IMR-90 (cell line): ENCODE data around the gene TSHZ3. TPM values are rescaled to one million over a fixed set of nuclear protein-coding genes. Genes with fewer than 3 reads are reported as not detected.

Source experiments
- ATAC-seq: fragments of 200-7000 bp; cut with Tn5 transposase; 2 replicates; pipeline ENCODE4 v1.9.1; 2020; ENCODE audit warnings: low read depth, mild to moderate bottlenecking, moderate library complexity
- BruUV-seq: library from RNA; stranded (reverse); fragments of 400-500 nt; replicated peaks from 2 replicates; lab custom pipeline; 2021; lab: Mats Ljungman, UMichigan
- CTCF ChIA-PET: fragments of 300-600 bp; formaldehyde crosslinking; extraction: SDS; loops from one replicate; lab custom pipeline; 2021; ENCODE audit warnings: antibody characterized with exemption; lab: Yijun Ruan, JAX
- POLR2A ChIA-PET: fragments of 300-600 bp; sonication (Branson Sonifier 250); formaldehyde crosslinking; loops from one replicate; lab custom pipeline; 2022; ENCODE audit warnings: antibody characterized with exemption; ENCODE audit not compliant: unreplicated experiment; lab: Charles Lee
- DNase-seq: peaks from one replicate; pipeline ENCODE4 v3.0.0; 2013
- H2AFZ ChIP-seq: replicated peaks from 2 replicates; pipeline ENCODE3; 2013; ENCODE audit warnings: low read length, mild to moderate bottlenecking; ENCODE audit not compliant: poor library complexity
- H2AK5ac ChIP-seq: 2 replicates; pipeline ENCODE4 v1.6.1; 2013; ENCODE audit warnings: low read depth, low read length, inconsistent platforms
- H2AK9ac ChIP-seq: replicated peaks from 2 replicates; pipeline ENCODE3; 2013; ENCODE audit warnings: mild to moderate bottlenecking, low read depth, low read length, moderate library complexity; ENCODE audit not compliant: poor library complexity
- H2BK120ac ChIP-seq: 2 replicates; pipeline ENCODE4 v1.6.1; 2013; ENCODE audit warnings: low read depth, low read length, inconsistent platforms
- H2BK15ac ChIP-seq: 3 replicates; pipeline ENCODE4 v1.6.1; 2013; ENCODE audit warnings: low read depth, low read length, inconsistent platforms
- H2BK20ac ChIP-seq: 2 replicates; pipeline ENCODE4 v1.6.1; 2013; ENCODE audit warnings: low read depth, mild to moderate bottlenecking, inconsistent platforms, low read length, moderate library complexity
- H2BK5ac ChIP-seq: 2 replicates; pipeline ENCODE4 v1.6.1; 2013; ENCODE audit warnings: mild to moderate bottlenecking, low read depth, low read length, inconsistent platforms; ENCODE audit not compliant: poor library complexity, severe bottlenecking
- H3K14ac ChIP-seq: replicated peaks from 2 replicates; pipeline ENCODE4 v1.6.1; 2013; ENCODE audit warnings: low read depth, low read length, inconsistent platforms
- H3K18ac ChIP-seq: 2 replicates; pipeline ENCODE4 v1.6.1; 2013; ENCODE audit warnings: low read depth, low read length, control low read depth
- H3K23ac ChIP-seq: 2 replicates; pipeline ENCODE4 v1.6.1; 2013; ENCODE audit warnings: low read depth, low read length, inconsistent platforms
- H3K27ac ChIP-seq: 2 replicates; pipeline ENCODE4 v1.5.1; 2013; ENCODE audit warnings: mild to moderate bottlenecking, control low read depth, low read length; ENCODE audit not compliant: insufficient read depth
- H3K27me3 ChIP-seq: 2 replicates; pipeline ENCODE4 v1.6.1; 2013; ENCODE audit warnings: low read length; ENCODE audit not compliant: control insufficient read depth, insufficient read depth
- H3K36me3 ChIP-seq: 2 replicates; pipeline ENCODE4 v1.6.1; 2013; ENCODE audit warnings: low read length, mixed read lengths; ENCODE audit not compliant: control insufficient read depth, insufficient read depth
- H3K4ac ChIP-seq: 2 replicates; pipeline ENCODE4 v1.6.1; 2013; ENCODE audit warnings: low read depth, low read length, inconsistent platforms
- H3K4me1 ChIP-seq: 2 replicates; pipeline ENCODE4 v1.6.1; 2013; ENCODE audit warnings: low read length, mixed read lengths; ENCODE audit not compliant: control insufficient read depth, insufficient read depth
- H3K4me2 ChIP-seq: 2 replicates; pipeline ENCODE4 v1.6.1; 2013; ENCODE audit warnings: low read depth, mild to moderate bottlenecking, control low read depth, low read length, moderate library complexity
- H3K4me3 ChIP-seq: 2 replicates; pipeline ENCODE4 v1.5.1; 2013; ENCODE audit warnings: low read depth, mild to moderate bottlenecking, control low read depth, low read length, moderate library complexity; ENCODE audit not compliant: insufficient read depth
- H3K56ac ChIP-seq: 2 replicates; pipeline ENCODE4 v1.6.1; 2013; ENCODE audit warnings: low read length, inconsistent platforms; ENCODE audit not compliant: insufficient read depth; ENCODE audit errors: extremely low read depth
- H3K79me1 ChIP-seq, 2 experiments: 2 replicates each; pipeline ENCODE4 v1.6.1; 2013; ENCODE audit warnings: low read length in 2 of 2, inconsistent platforms in 1 of 2, low read depth in 1 of 2
- H3K9ac ChIP-seq: 2 replicates; pipeline ENCODE4 v1.6.1; 2013; ENCODE audit warnings: low read depth, low read length, control low read depth
- H3K9me1 ChIP-seq: 2 replicates; pipeline ENCODE4 v1.6.1; 2013; ENCODE audit warnings: low read length, inconsistent platforms; ENCODE audit not compliant: insufficient read depth
- H3K9me3 ChIP-seq: 2 replicates; pipeline ENCODE4 v1.6.1; 2013; ENCODE audit warnings: low read length; ENCODE audit not compliant: control insufficient read depth, insufficient read depth
- H4K20me1 ChIP-seq: 2 replicates; pipeline ENCODE4 v1.6.1; 2013; ENCODE audit warnings: low read length, inconsistent platforms; ENCODE audit not compliant: insufficient read depth
- H4K5ac ChIP-seq: 2 replicates; pipeline ENCODE4 v1.6.1; 2013; ENCODE audit warnings: mild to moderate bottlenecking, low read depth, low read length, control low read depth
- H4K8ac ChIP-seq, 2 experiments: 2 replicates each; pipeline ENCODE4 v1.6.1; 2013; ENCODE audit warnings: low read depth in 2 of 2, low read length in 2 of 2, control low read depth in 1 of 2, inconsistent platforms in 1 of 2
- H4K91ac ChIP-seq: 2 replicates; pipeline ENCODE4 v1.6.1; 2013; ENCODE audit warnings: low read depth, low read length, inconsistent platforms; ENCODE audit not compliant: insufficient read depth
- BHLHE40 ChIP-seq: fragments of 150-350 bp; IDR thresholded peaks from 2 replicates; pipeline ENCODE4 v1.6.1; 2016; ENCODE audit warnings: mild to moderate bottlenecking, low read depth, low read length
- CHD1 ChIP-seq: IDR thresholded peaks from 2 replicates; pipeline ENCODE4 v1.6.1; 2012; ENCODE audit warnings: low read depth, low read length, improper control_type of control experiment
- MAFK ChIP-seq: IDR thresholded peaks from 2 replicates; pipeline ENCODE4 v1.6.1; 2012; ENCODE audit warnings: low read depth, low read length, improper control_type of control experiment
- MXI1 ChIP-seq: IDR thresholded peaks from 2 replicates; pipeline ENCODE4 v1.6.1; 2012; ENCODE audit warnings: low read depth, mild to moderate bottlenecking, low read length, moderate library complexity, borderline replicate concordance
- NFE2L2 ChIP-seq: fragments of 150-350 bp; IDR thresholded peaks from 2 replicates; pipeline ENCODE4 v1.6.1; 2016; ENCODE audit warnings: low read depth, mild to moderate bottlenecking, low read length
- POLR2A ChIP-seq: IDR thresholded peaks from 2 replicates; pipeline ENCODE4 v1.6.1; 2012; ENCODE audit warnings: mild to moderate bottlenecking, low read depth, low read length
- RAD21 ChIP-seq: IDR thresholded peaks from 2 replicates; pipeline ENCODE4 v1.6.1; 2012; ENCODE audit warnings: low read length, improper control_type of control experiment
- RCOR1 ChIP-seq: IDR thresholded peaks from 2 replicates; pipeline ENCODE4 v1.6.1; 2012; ENCODE audit warnings: mild to moderate bottlenecking, low read length, improper control_type of control experiment; ENCODE audit not compliant: insufficient replicate concordance
- RFX5 ChIP-seq: IDR thresholded peaks from 2 replicates; pipeline ENCODE4 v1.8.0; 2012; ENCODE audit warnings: low read depth, mild to moderate bottlenecking, low read length, moderate library complexity
- WGBS, 2 experiments: methylation state at CpG; one replicate each; pipeline versions ENCODE4 v1.1.5 to v1.1.7; 2013; ENCODE audit warnings: missing lambda C conversion rate in 2 of 2; ENCODE audit not compliant: insufficient read length in 1 of 2; ENCODE audit errors: extremely low coverage in 2 of 2; 5-methylcytosine and 5-hydroxymethylcytosine counted together
- dilution Hi-C: fragments of 300-500 bp; cut with HindIII; formaldehyde crosslinking; loops from one replicate; pipeline ENCODE4 v1.14.3; 2018; ENCODE audit warnings: low sequenced_read_pairs; ENCODE audit not compliant: unreplicated experiment
- in situ Hi-C: fragments of 300-500 bp; cut with MboI; formaldehyde crosslinking; loops from 3 replicates; pipeline ENCODE4 v1.14.3; 2019; ENCODE audit warnings: low sequenced_read_pairs, inconsistent platforms, mixed read lengths
- intact Hi-C: fragments of 100-400 bp; cut with micrococcal nuclease; formaldehyde crosslinking; loops from 2 replicates; pipeline ENCODE4 v1.10.0; 2022
- polyA plus RNA-seq, 3 experiments: library from polyadenylated mRNA; depleted of rRNA; stranded (reverse); fragments of >200 nt; gene quantifications; 2 replicates each; pipeline ENCODE4 v1.2.3, GENCODE V29; 2012; ENCODE audit warnings: low replicate concordance in 1 of 3
- total RNA-seq: library from RNA; depleted of rRNA; stranded (reverse); fragments of >200 nt; gene quantifications from 2 replicates; pipeline ENCODE4 v1.2.3, GENCODE V29; 2012
- TF ChIP-seq, protein P1 (sequence below): conservative IDR thresholded peaks from 2 replicates; pipeline ENCODE4 v1.5.1; 2012; ENCODE audit warnings: mild to moderate bottlenecking, low read depth, low read length, improper control_type of control experiment
- TF ChIP-seq, protein P2 (sequence below): fragments of 150-350 bp; IDR thresholded peaks from 2 replicates; pipeline ENCODE4 v1.6.1; 2016; ENCODE audit warnings: low read depth, mild to moderate bottlenecking, low read length, moderate library complexity, borderline replicate concordance

Gene TSHZ3
- total and polyA plus RNA-seq, 2 of the 4 experiments (the other 2 are of a cell fraction): 8.1 to 13.0 TPM

DNA sequence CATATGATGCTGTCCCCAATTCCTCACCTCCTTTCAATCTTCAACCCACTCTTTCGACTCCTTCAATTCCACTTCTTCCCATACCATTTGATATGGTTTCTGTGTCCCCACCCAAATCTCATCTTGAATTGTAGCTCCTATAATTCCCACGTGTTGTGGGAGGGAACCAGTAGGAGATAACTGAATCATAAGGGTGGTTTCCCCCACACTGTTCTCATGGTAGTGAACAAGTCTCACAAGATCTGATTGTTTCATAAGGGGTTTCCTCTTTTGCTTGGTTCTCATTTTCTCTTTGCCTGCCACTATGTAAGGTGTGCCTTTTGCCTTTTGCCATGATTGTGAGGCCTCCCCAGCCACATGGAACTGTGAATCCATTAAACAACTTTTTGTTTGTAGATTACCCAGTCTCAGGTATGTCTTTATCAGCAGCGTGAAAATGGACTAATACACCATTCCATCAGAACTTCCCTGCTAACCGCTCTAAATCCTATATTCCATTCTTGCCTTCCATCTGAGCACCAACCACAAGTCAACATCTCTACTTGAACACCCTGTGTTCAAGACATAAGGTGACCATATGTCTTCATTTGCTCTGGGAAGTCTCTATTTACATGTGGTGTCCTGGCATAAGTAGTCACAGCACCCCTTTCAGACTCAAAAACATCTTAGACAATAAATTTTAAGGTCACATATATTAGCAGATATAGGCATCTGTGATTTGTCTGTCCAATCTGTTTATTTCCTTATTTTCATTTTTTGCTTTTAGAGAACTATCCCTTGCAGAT lies 122.9 kb downstream of the TSHZ3 start:
- ATAC-seq (no peak), DNase-seq (peak; percentile 31)
- H4K20me1 ChIP-seq: no peaks in the 10 kb centered on the region
- H3K27me3 ChIP-seq: no peaks in the 10 kb centered on the region
- H3K4me1 ChIP-seq: peaks cover 22% of the 10 kb centered on the region
- H3K18ac ChIP-seq: peak overlapping the region; percentile 31; the same call in 1 of the 2 replicates
- peak overlapping the region; percentile 15; the same call in 1 of the 2 replicates for H4K5ac ChIP-seq
- H2BK5ac ChIP-seq: peak overlapping the region; percentile 98
- peaks cover 3 to 16% of the 10 kb centered on the region in 2 experiments; a peak in 2 of 4 replicates for H3K79me1 ChIP-seq
- no peak overlapping the region for H3K4me3 ChIP-seq
- H3K14ac ChIP-seq: peak overlapping the region; percentile 82
- H2BK20ac ChIP-seq: peak overlapping the region; percentile 75
- in situ Hi-C loops (no loop called here), intact Hi-C loops (no loop called here), dilution Hi-C loops (no loop called here)
- peak overlapping the region; percentile 94; the same call in 1 of the 2 replicates for H3K4ac ChIP-seq
- peaks cover 14% of the 10 kb centered on the region for H3K9me1 ChIP-seq
- H2BK120ac ChIP-seq: peak overlapping the region; percentile 94
- H2BK15ac ChIP-seq: peak overlapping the region; percentile 98
- peak overlapping the region; percentile 50 to 95; a peak in 2 of 4 replicates for H4K8ac ChIP-seq
- H4K91ac ChIP-seq: peak overlapping the region; percentile 94; the same call in 1 of the 2 replicates
- BruUV-seq: no TSS peak
- no peaks in the 10 kb centered on the region for H3K36me3 ChIP-seq
- no peak overlapping the region for H3K9ac ChIP-seq
- no peak overlapping the region for H3K4me2 ChIP-seq
- TF ChIP-seq BHLHE40 (no peak), MAFK (no peak), RCOR1 (no peak), RAD21 (no peak), POLR2A (no peak), MXI1 (no peak), NFE2L2 (no peak), CHD1 (no peak), RFX5 (no peak)
- TF ChIP-seq, protein P1, sequence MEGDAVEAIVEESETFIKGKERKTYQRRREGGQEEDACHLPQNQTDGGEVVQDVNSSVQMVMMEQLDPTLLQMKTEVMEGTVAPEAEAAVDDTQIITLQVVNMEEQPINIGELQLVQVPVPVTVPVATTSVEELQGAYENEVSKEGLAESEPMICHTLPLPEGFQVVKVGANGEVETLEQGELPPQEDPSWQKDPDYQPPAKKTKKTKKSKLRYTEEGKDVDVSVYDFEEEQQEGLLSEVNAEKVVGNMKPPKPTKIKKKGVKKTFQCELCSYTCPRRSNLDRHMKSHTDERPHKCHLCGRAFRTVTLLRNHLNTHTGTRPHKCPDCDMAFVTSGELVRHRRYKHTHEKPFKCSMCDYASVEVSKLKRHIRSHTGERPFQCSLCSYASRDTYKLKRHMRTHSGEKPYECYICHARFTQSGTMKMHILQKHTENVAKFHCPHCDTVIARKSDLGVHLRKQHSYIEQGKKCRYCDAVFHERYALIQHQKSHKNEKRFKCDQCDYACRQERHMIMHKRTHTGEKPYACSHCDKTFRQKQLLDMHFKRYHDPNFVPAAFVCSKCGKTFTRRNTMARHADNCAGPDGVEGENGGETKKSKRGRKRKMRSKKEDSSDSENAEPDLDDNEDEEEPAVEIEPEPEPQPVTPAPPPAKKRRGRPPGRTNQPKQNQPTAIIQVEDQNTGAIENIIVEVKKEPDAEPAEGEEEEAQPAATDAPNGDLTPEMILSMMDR: no peak
- TF ChIP-seq, protein P2, sequence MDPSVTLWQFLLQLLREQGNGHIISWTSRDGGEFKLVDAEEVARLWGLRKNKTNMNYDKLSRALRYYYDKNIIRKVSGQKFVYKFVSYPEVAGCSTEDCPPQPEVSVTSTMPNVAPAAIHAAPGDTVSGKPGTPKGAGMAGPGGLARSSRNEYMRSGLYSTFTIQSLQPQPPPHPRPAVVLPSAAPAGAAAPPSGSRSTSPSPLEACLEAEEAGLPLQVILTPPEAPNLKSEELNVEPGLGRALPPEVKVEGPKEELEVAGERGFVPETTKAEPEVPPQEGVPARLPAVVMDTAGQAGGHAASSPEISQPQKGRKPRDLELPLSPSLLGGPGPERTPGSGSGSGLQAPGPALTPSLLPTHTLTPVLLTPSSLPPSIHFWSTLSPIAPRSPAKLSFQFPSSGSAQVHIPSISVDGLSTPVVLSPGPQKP: no peak
- CTCF ChIA-PET: interaction anchor here (0.6 kb wide), 1 partner anchor 12 kb away, joined by 3 read pairs; no protein-coding TSS in a partner anchor
- POLR2A ChIA-PET: no interaction called here
- H2AK9ac ChIP-seq: no peak overlapping the region
- 0 out of 2 replicates have a peak overlapping the region, but pooled peaks have one; percentile 16 for H3K23ac ChIP-seq
- no peaks in the 10 kb centered on the region for H3K9me3 ChIP-seq
- peak overlapping the region; percentile 99 for H2AK5ac ChIP-seq
- 70 to 100% methylated on average over 1 of the region's 4 CpGs for WGBS, 2 experiments
- H3K56ac ChIP-seq: no peak overlapping the region
- no peak overlapping the region for H3K27ac ChIP-seq
- H2AFZ ChIP-seq: no peak overlapping the region
